GM18507 (cell line): ENCODE measurements around the gene ZNF605.
"Not testable (repeated sequence)": the region's sequence is repeated elsewhere in the genome, so short reads cannot be mapped to it uniquely, and the experiment has no call there.

Experiments used
- DNase-seq: peaks from one replicate; pipeline ENCODE4 v3.0.0; 2011; ENCODE audit warnings: low read depth; ENCODE audit not compliant: insufficient read length; ENCODE audit errors: extremely low spot score
- FAIRE-seq: peaks from 2 replicates; lab custom pipeline; 2011; peaks lifted over from hg19 to GRCh38; lab: Jason Lieb, UNC

The ZNF605 gene

GRCh38 chr12:132918680-132919079 lies 37.4 kb downstream of the ZNF605 start:
- DNase-seq (no peak), FAIRE-seq (no peak)

GRCh38 chr12:132909030-132909368 lies 47.1 kb downstream of the ZNF605 start:
- FAIRE-seq (no peak), DNase-seq (no peak)

GRCh38 chr12:132908145-132909029 lies 47.7 kb downstream of the ZNF605 start:
- FAIRE-seq (peak; percentile 94), DNase-seq (peak; percentile 56)

- not testable (repeated sequence) for FAIRE-seq, DNase-seq
Observed at GRCh38 chr12:132907789-132908144, 48.3 kb downstream of the ZNF605 start.

GRCh38 chr12:132907216-132907615 lies 48.9 kb downstream of the ZNF605 start:
- FAIRE-seq (no peak), DNase-seq (no peak)

- DNase-seq (no peak), FAIRE-seq (no peak)
Observed at GRCh38 chr12:132904718-132905328, 51.3 kb downstream of the ZNF605 start.

- FAIRE-seq = no peak
- DNase-seq = no peak
Observed at GRCh38 chr12:132899033-132899432, 57.1 kb downstream of the ZNF605 start.

GRCh38 chr12:132888852-132889251 lies 67.3 kb downstream of the ZNF605 start:
- DNase-seq (no peak), FAIRE-seq (no peak)

GRCh38 chr12:132887513-132888351 lies 68.4 kb downstream of the ZNF605 start, which contains the start of gene CHFR:
CHFR (minus strand) TSS chr12:132887605; CDS start chr12:132887328, 277 bp downstream.
- DNase-seq = peak; percentile 92
- FAIRE-seq = peak; percentile 97

GRCh38 chr12:132886529-132887477 lies 69.3 kb downstream of the ZNF605 start:
- no peak for FAIRE-seq

GRCh38 chr12:132881818-132882217 lies 74.3 kb downstream of the ZNF605 start:
- DNase-seq = no peak
- no peak for FAIRE-seq

More at GRCh38 chr12:132886529-132887477, 69.3 kb downstream of the ZNF605 start:
- no peak for DNase-seq

- not testable (repeated sequence) for FAIRE-seq, DNase-seq
Observed at GRCh38 chr12:132874620-132875019, 81.5 kb downstream of the ZNF605 start.

- DNase-seq = no peak
- no peak for FAIRE-seq
Observed at GRCh38 chr12:132874175-132874574, 81.9 kb downstream of the ZNF605 start.

GRCh38 chr12:132873724-132874123 lies 82.4 kb downstream of the ZNF605 start:
- DNase-seq (no peak), FAIRE-seq (no peak)

- FAIRE-seq = no peak
- no peak for DNase-seq
Observed at GRCh38 chr12:132872975-132873421, 83.1 kb downstream of the ZNF605 start.

- DNase-seq = no peak
- FAIRE-seq = no peak
Observed at GRCh38 chr12:132872073-132872855, 83.8 kb downstream of the ZNF605 start.

- FAIRE-seq = no peak
- no peak for DNase-seq
Observed at GRCh38 chr12:132869551-132869950, 86.6 kb downstream of the ZNF605 start.
